ENCODE data around the gene ACAP1.

ACAP1 gene

DNA sequence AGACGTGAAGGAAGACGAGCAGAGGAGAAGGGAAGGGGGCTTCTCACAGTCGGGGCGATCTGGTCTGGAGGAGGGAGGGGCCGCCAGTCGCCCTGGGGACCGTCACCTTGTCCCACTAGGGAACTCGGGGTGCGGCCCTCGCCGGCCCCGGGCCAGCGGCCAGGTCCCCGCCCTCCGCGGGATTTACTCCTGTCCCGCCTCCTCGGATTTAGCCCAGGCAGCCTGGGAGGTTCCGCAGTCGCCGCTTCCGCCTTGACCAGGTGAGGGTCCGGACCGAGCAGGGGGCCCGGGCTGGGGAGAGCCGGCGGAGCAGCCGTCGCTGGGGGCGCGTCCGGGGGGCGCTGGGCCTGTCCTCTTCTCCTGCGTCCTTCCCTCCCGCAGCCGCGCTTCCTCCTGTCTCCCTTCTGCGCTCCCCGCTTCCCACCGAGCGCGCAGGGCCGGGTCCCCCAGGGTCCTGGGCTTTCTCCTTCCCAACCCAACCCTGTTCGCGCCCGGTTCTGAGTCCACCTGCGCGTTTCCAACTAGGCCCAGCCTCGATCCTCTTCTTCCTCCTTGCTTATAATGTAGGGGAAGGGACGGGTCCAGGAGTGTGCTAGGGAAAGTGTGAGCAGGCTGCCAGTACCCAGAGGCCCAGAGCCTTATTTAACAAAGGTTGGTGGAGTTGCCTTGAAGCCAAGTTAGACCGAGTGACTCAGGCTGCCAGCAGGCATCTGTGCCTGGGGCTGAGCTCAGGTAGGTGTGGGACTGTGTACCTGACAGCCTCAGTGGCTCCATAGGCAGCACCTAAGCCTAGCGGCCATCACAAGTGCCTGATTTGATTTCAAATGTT is 44.7 kb downstream of the ACAP1 start, which contains the start of gene TNK1:
TSS of gene TNK1 (plus strand) at position 235 of the 829 bp plus-strand sequence. CDS start 1,838 bp downstream, outside the sequence.
- in situ Hi-C loops (cut with MboI; ENCODE audit: low sequenced_read_pairs, unreplicated experiment): no loop called here
- DNase-seq (ENCODE audit: low spot score): no peak
- TF ChIP-seq CTCF (IDR thresholded peaks at IDR 0.05; ENCODE audit: borderline replicate concordance, control extremely low read depth, extremely low read depth, insufficient read depth, missing control alignments): no peak

DNA sequence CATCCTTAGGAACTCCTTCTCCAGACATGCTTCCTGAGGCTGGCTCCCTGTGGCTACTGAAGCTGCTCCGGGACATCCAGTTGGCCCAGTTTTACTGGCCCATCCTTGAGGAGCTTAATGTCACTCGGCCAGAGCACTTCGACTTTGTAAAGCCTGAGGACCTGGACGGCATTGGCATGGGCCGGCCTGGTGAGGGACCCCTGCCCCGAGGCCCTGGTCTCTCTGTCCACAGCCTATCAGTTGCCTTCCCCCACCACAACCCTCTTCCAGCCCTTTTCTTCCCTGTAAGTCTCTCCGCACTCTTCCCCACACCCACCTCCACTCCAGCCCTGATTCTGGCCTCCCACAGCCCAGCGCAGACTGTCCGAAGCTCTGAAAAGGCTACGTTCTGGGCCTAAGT is 46.6 kb downstream of the ACAP1 start:
- TF ChIP-seq CTCF (IDR thresholded peaks at IDR 0.05; ENCODE audit: borderline replicate concordance, control extremely low read depth, extremely low read depth, insufficient read depth, missing control alignments): no peak
- DNase-seq (ENCODE audit: low spot score): no peak
- in situ Hi-C loops (cut with MboI; ENCODE audit: low sequenced_read_pairs, unreplicated experiment): no loop called here

DNA sequence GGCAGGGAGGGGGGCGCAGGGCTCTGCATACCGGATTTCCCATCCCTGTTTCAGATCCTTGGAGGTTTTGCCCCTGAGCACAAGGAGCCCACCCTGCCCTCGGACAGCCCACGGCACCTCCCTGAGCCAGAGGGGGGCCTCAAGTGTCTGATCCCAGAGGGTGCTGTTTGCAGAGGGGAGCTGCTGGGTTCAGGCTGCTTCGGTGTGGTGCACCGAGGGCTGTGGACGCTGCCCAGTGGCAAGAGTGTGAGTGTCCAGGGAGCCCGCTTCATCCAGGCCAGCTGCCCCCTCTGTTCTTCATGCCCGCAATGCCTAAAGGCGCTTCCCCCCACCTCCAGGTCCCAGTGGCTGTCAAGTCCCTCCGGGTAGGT is 47.0 kb downstream of the ACAP1 start:
- in situ Hi-C loops (cut with MboI; ENCODE audit: low sequenced_read_pairs, unreplicated experiment): no loop called here
- TF ChIP-seq CTCF (IDR thresholded peaks at IDR 0.05; ENCODE audit: borderline replicate concordance, control extremely low read depth, extremely low read depth, insufficient read depth, missing control alignments): no peak
- no peak for DNase-seq (ENCODE audit: low spot score)

DNA sequence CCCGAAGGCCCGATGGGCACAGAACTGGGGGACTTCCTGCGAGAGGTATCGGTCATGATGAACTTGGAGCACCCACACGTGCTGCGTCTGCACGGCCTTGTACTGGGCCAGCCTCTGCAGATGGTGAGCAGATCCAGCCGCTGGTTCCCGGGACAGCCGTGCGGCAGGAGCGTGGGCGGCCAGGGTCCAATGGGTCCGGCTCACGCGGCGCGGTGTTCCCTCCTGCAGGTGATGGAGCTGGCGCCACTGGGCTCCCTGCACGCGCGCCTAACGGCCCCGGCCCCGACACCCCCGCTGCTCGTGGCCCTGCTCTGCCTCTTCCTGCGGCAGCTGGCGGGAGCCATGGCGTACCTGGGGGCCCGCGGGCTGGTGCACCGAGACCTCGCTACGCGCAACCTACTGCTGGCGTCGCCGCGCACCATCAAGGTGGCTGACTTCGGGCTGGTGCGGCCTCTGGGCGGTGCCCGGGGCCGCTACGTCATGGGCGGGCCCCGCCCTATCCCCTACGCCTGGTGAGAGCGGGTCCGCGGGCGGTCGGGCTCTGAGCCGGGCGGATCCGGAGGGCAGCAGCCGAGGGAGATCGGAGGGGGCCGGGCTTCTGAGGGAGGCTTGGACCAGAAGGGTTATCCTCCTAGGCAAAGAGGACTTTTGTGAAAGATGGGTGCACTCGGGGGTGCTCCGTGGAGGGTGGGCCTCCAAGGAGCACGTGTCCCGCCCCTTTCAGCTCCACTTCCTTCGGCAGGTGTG is 47.6 kb downstream of the ACAP1 start:
- TF ChIP-seq CTCF (IDR thresholded peaks at IDR 0.05; ENCODE audit: borderline replicate concordance, control extremely low read depth, extremely low read depth, insufficient read depth, missing control alignments): no peak
- DNase-seq (ENCODE audit: low spot score): peak; percentile 94
- in situ Hi-C loops (cut with MboI; ENCODE audit: low sequenced_read_pairs, unreplicated experiment): no loop called here

DNA sequence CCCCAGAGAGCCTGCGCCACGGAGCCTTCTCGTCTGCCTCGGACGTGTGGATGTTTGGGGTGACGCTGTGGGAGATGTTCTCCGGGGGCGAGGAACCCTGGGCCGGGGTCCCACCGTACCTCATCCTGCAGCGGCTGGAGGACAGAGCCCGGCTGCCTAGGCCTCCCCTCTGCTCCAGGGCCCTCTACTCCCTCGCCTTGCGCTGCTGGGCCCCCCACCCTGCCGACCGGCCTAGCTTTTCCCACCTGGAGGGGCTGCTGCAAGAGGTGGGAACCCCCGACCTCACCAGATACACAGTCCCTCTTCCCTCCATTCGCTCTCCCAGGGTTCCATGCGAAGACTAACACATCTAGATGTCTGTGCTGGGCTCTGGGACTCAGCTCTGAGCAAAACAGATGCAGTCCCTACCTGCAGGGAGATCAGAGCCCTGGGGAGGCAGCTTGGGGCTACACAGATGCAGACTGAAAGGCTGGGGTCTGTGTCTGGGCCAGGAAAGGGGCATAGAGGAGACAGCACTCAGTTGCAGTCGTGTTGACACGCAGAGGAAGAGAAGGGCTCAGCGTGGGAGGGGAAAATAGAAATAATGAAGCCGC is 48.3 kb downstream of the ACAP1 start:
- no peak for DNase-seq (ENCODE audit: low spot score)
- TF ChIP-seq CTCF (IDR thresholded peaks at IDR 0.05; ENCODE audit: borderline replicate concordance, control extremely low read depth, extremely low read depth, insufficient read depth, missing control alignments): no peak
- in situ Hi-C loops (cut with MboI; ENCODE audit: low sequenced_read_pairs, unreplicated experiment): no loop called here

DNA sequence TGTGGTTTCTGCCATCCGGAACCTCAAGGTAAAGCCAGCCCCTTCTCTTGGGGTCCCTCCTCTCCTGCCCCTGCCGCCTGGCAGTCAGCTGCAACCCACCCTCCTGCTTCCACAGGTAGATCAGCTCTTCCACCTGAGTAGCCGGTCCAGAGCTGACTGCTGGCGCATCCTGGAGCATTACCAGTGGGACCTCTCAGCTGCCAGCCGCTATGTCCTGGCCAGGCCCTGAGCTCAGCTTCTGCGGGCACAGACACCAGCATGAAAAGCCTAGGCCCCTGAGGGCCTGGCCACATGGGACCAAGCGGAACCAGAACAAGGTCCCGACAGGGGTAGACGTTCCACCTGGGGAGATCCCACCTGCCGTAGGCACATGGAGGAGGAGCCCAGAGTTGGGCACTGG is 52.5 kb downstream of the ACAP1 start:
- in situ Hi-C loops (cut with MboI; ENCODE audit: low sequenced_read_pairs, unreplicated experiment): no loop called here
- no peak for TF ChIP-seq CTCF (IDR thresholded peaks at IDR 0.05; ENCODE audit: borderline replicate concordance, control extremely low read depth, extremely low read depth, insufficient read depth, missing control alignments)
- no peak for DNase-seq (ENCODE audit: low spot score)
